Left ventricle myocardium inferior (tissue), 1 donor: Measurements from ENCODE around the gene RBP3. TPM values are rescaled to one million over a fixed set of nuclear protein-coding genes. Genes with fewer than 3 reads are reported as not detected.

Experiments
- DNase-seq: peaks from one replicate; pipeline ENCODE4 v3.0.0-alpha.2; 2020
- H3K27ac ChIP-seq: fragments of 200-600 bp; replicated peaks from 2 replicates; pipeline ENCODE4 v1.8.0; 2021
- H3K27me3 ChIP-seq: fragments of 200-600 bp; 2 replicates; pipeline ENCODE4 v1.8.0; 2021; ENCODE audit warnings: low read depth
- H3K36me3 ChIP-seq: fragments of 200-600 bp; 2 replicates; pipeline ENCODE4 v1.8.0; 2021
- H3K4me1 ChIP-seq: fragments of 200-600 bp; 2 replicates; pipeline ENCODE4 v1.8.0; 2021
- H3K4me3 ChIP-seq: fragments of 200-600 bp; 2 replicates; pipeline ENCODE4 v1.8.0; 2021; ENCODE audit warnings: mild to moderate bottlenecking, moderate library complexity
- H3K9me3 ChIP-seq: fragments of 200-600 bp; replicated peaks from 2 replicates; pipeline ENCODE4 v1.8.0; 2021
- intact Hi-C: fragments of 100-400 bp; cut with micrococcal nuclease; formaldehyde crosslinking; loops from one replicate; pipeline ENCODE4 v1.11.0; 2022
- total RNA-seq: library from RNA; stranded (reverse); fragmentation: NEBNext Ultra II Directional; extraction: Animal tissue kit (Norgen Biotek cat#: 25700); gene quantifications from one replicate; pipeline ENCODE4 v1.2.1, GENCODE V29; 2021
- TF ChIP-seq, protein P1 (sequence below): fragments of 200-600 bp; IDR thresholded peaks from 2 replicates; pipeline ENCODE4 v1.8.0; 2021; ENCODE audit warnings: antibody characterized with exemption, mild to moderate bottlenecking, borderline replicate concordance
- donor health status: DM: no; HTN: yes; CAD: no; lungs with severe emphysema.

Gene RBP3
- total RNA-seq, 1 donor from 2014 or later = not detected

GRCh38 chr10:47329855-47330254 lies 18.3 kb upstream of the RBP3 start:
- no peak overlapping the region for H3K27ac ChIP-seq
- H3K36me3 ChIP-seq = no peaks in the 10 kb centered on the region
- H3K4me3 ChIP-seq = no peak overlapping the region
- H3K27me3 ChIP-seq = peaks cover 23% of the 10 kb centered on the region
- DNase-seq = no peak
- peaks cover 13% of the 10 kb centered on the region for H3K4me1 ChIP-seq
- TF ChIP-seq, protein P1, sequence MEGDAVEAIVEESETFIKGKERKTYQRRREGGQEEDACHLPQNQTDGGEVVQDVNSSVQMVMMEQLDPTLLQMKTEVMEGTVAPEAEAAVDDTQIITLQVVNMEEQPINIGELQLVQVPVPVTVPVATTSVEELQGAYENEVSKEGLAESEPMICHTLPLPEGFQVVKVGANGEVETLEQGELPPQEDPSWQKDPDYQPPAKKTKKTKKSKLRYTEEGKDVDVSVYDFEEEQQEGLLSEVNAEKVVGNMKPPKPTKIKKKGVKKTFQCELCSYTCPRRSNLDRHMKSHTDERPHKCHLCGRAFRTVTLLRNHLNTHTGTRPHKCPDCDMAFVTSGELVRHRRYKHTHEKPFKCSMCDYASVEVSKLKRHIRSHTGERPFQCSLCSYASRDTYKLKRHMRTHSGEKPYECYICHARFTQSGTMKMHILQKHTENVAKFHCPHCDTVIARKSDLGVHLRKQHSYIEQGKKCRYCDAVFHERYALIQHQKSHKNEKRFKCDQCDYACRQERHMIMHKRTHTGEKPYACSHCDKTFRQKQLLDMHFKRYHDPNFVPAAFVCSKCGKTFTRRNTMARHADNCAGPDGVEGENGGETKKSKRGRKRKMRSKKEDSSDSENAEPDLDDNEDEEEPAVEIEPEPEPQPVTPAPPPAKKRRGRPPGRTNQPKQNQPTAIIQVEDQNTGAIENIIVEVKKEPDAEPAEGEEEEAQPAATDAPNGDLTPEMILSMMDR = no peak
- intact Hi-C loops = no loop called here
- H3K9me3 ChIP-seq = no peaks in the 10 kb centered on the region

DNA sequence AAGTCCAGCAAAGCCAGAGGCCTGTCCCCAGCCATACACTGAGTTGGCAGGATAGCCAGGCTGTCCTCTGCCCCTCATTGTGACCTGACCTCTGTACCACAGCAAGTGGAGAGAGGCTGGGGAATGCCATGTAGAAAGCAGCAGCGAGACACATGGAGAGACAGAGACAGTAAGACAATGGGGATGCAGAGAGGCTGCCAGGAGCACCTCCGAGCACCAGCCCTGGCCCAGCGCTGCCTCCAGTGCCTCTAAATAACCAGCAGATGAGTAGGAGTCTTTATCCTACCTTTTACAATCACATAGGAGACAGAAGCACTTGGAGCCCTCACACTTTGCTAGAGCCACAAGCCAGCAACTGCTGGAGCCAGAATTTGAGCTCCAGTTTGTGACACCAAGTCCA lies 17.8 kb upstream of the RBP3 start:
- Histone ChIP-seq H3K27ac (no peak overlapping the region), H3K4me3 (no peak overlapping the region), H3K27me3 (peaks cover 18% of the 10 kb centered on the region), H3K9me3 (no peaks in the 10 kb centered on the region), H3K36me3 (no peaks in the 10 kb centered on the region), H3K4me1 (peaks cover 13% of the 10 kb centered on the region)
- DNase-seq = no peak
- intact Hi-C loops = no loop called here
- TF ChIP-seq, protein P1 = no peak

- no peak overlapping the region for H3K4me3 ChIP-seq
- DNase-seq = no peak
- H3K4me1 ChIP-seq = peaks cover 13% of the 10 kb centered on the region
- intact Hi-C loops = no loop called here
- H3K27me3 ChIP-seq = peaks cover 17% of the 10 kb centered on the region
- H3K36me3 ChIP-seq = no peaks in the 10 kb centered on the region
- TF ChIP-seq, protein P1 = no peak
- no peak overlapping the region for H3K27ac ChIP-seq
- no peaks in the 10 kb centered on the region for H3K9me3 ChIP-seq
Observed at GRCh38 chr10:47330804-47331203, 17.4 kb upstream of the RBP3 start.

DNA sequence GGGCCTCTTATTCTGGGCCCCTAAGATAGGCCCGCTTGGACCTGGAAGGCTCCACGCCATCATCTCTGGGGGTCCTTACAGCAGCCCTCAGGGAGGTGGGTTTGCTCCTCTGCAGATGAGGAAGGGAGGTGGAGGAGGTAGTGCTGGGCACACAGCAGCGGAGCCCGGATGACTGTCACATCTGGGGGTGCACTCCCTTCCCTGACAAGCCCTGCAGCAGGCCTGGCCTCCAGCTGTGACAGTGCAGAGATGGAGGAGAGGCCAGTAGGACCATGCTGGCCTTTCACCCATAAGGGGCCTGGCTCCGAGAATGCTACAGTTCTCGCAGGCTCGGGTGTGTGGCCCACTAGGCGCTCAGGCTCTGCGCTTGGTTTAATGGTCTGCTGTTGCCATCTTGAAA lies 16.7 kb upstream of the RBP3 start:
- Histone ChIP-seq H3K36me3 (no peaks in the 10 kb centered on the region), H3K9me3 (no peaks in the 10 kb centered on the region), H3K4me3 (no peak overlapping the region), H3K27ac (no peak overlapping the region), H3K27me3 (peaks cover 14% of the 10 kb centered on the region), H3K4me1 (peaks cover 7% of the 10 kb centered on the region)
- intact Hi-C loops = no loop called here
- TF ChIP-seq, protein P1 = no peak
- no peak for DNase-seq

GRCh38 chr10:47331954-47332353 lies 16.2 kb upstream of the RBP3 start:
- intact Hi-C loops = no loop called here

More at GRCh38 chr10:47331954-47332353, 16.2 kb upstream of the RBP3 start:
- no peak overlapping the region for H3K4me3 ChIP-seq
- TF ChIP-seq, protein P1 = no peak
- H3K27ac ChIP-seq = no peak overlapping the region
- H3K9me3 ChIP-seq = no peaks in the 10 kb centered on the region
- no peak for DNase-seq
- peaks cover 14% of the 10 kb centered on the region for H3K27me3 ChIP-seq
- H3K36me3 ChIP-seq = no peaks in the 10 kb centered on the region
- H3K4me1 ChIP-seq = peaks cover 2% of the 10 kb centered on the region
